ENCODE data around the gene SMCO2. TPM values are rescaled to one million over a fixed set of nuclear protein-coding genes. Genes with fewer than 3 reads are reported as not detected.

SMCO2 gene
- total and polyA plus RNA-seq, 2 experiments from 2014 or later = not detected

GRCh38 chr12:27493260-27493940, 46.9 kb downstream of the SMCO2 start:
- Histone ChIP-seq H3K4me2 (no peak overlapping the region), H3K4me1 (ENCODE audit: insufficient read depth) (no peaks in the 10 kb centered on the region), H3K4me3 (no peak overlapping the region), H3K27ac (no peak overlapping the region), H3K9me2 (replicated peaks; ENCODE audit: insufficient read depth) (no peaks in the 10 kb centered on the region), H3K36me3 (replicated peaks; ENCODE audit: insufficient read depth, low read depth) (no peaks in the 10 kb centered on the region), H4K20me1 (ENCODE audit: insufficient read depth, poor library complexity, severe bottlenecking) (no peaks in the 10 kb centered on the region), H3K9me3 (ENCODE audit: low read depth) (no peaks in the 10 kb centered on the region), H2AFZ (no peak overlapping the region), H3K79me2 (no peaks in the 10 kb centered on the region), H3K27me3 (no peaks in the 10 kb centered on the region)
- DNase-seq (ENCODE audit: low spot score) = no peak
- TF ChIP-seq CTCF (IDR thresholded peaks at IDR 0.05; ENCODE audit: poor library complexity) (no peak), EZH2 (IDR thresholded peaks at IDR 0.05; ENCODE audit: borderline replicate concordance) (no peak), EZH2phosphoT487 (IDR thresholded peaks at IDR 0.05; ENCODE audit: low read depth, severe bottlenecking, unreplicated experiment) (no peak)
- 47% methylated on average over 6 of the region's 6 CpGs for WGBS (ENCODE audit: low lambda C conversion rate, missing lambda C conversion rate)

DNA sequence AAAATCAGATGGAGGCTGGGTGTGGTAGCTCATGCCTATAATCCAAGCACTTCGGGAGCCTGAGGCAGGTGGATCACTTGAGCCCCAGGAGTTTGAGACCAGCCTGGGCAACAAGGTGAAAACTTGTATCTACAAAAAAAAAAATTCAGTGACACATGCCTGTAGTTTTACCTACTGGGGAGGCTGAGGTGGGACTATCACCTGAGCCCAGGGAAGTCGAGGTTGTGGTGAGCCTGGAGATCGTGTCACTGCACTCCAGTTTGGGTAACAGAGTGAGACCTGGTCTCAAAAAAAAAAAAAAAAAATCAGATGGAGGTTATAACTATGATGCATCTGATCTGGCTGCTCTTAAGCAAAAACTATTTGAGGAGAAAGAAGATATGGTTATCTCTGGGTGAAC, 50.9 kb downstream of the SMCO2 start:
- 100% methylated on average over 3 of the region's 3 CpGs for WGBS (ENCODE audit: low lambda C conversion rate, missing lambda C conversion rate)
- H3K4me2 ChIP-seq = no peak overlapping the region
- H3K36me3 ChIP-seq (replicated peaks; ENCODE audit: insufficient read depth, low read depth) = no peaks in the 10 kb centered on the region
- no peaks in the 10 kb centered on the region for H4K20me1 ChIP-seq (ENCODE audit: insufficient read depth, poor library complexity, severe bottlenecking)
- no peaks in the 10 kb centered on the region for H3K9me2 ChIP-seq (replicated peaks; ENCODE audit: insufficient read depth)
- TF ChIP-seq EZH2 (IDR thresholded peaks at IDR 0.05; ENCODE audit: borderline replicate concordance) = no peak
- TF ChIP-seq CTCF (IDR thresholded peaks at IDR 0.05; ENCODE audit: poor library complexity) = no peak
- TF ChIP-seq EZH2phosphoT487 (IDR thresholded peaks at IDR 0.05; ENCODE audit: low read depth, severe bottlenecking, unreplicated experiment) = no peak
- no peak overlapping the region for H3K27ac ChIP-seq
- no peak for DNase-seq (ENCODE audit: low spot score)
- no peaks in the 10 kb centered on the region for H3K27me3 ChIP-seq
- H3K4me3 ChIP-seq = no peak overlapping the region
- H2AFZ ChIP-seq = no peak overlapping the region
- H3K4me1 ChIP-seq (ENCODE audit: insufficient read depth) = no peaks in the 10 kb centered on the region
- H3K9me3 ChIP-seq (ENCODE audit: low read depth) = no peaks in the 10 kb centered on the region
- no peaks in the 10 kb centered on the region for H3K79me2 ChIP-seq

- no peaks in the 10 kb centered on the region for H4K20me1 ChIP-seq (ENCODE audit: insufficient read depth, poor library complexity, severe bottlenecking)
- H3K36me3 ChIP-seq (replicated peaks; ENCODE audit: insufficient read depth, low read depth) = no peaks in the 10 kb centered on the region
- 96% methylated on average over 4 of the region's 4 CpGs for WGBS (ENCODE audit: low lambda C conversion rate, missing lambda C conversion rate)
- no peak overlapping the region for H3K4me2 ChIP-seq
- DNase-seq (ENCODE audit: low spot score) = no peak
- H2AFZ ChIP-seq = no peak overlapping the region
- no peak overlapping the region for H3K4me3 ChIP-seq
- no peaks in the 10 kb centered on the region for H3K27me3 ChIP-seq
- H3K9me3 ChIP-seq (ENCODE audit: low read depth) = no peaks in the 10 kb centered on the region
- H3K79me2 ChIP-seq = no peaks in the 10 kb centered on the region
- H3K9me2 ChIP-seq (replicated peaks; ENCODE audit: insufficient read depth) = no peaks in the 10 kb centered on the region
- H3K4me1 ChIP-seq (ENCODE audit: insufficient read depth) = no peaks in the 10 kb centered on the region
- no peak overlapping the region for H3K27ac ChIP-seq
- no peak for TF ChIP-seq EZH2phosphoT487 (IDR thresholded peaks at IDR 0.05; ENCODE audit: low read depth, severe bottlenecking, unreplicated experiment)
- no peak for TF ChIP-seq EZH2 (IDR thresholded peaks at IDR 0.05; ENCODE audit: borderline replicate concordance)
- TF ChIP-seq CTCF (IDR thresholded peaks at IDR 0.05; ENCODE audit: poor library complexity) = no peak
Measured at GRCh38 chr12:27498149-27498548, 51.6 kb downstream of the SMCO2 start.
